GM19452 (cell line): ENCODE measurements around the gene NRXN2.

Experiments used
- ATAC-seq: cut with Tn5 transposase; IDR thresholded peaks from one replicate; pipeline ENCODE4 v1.9.1; 2021; ENCODE audit not compliant: unreplicated experiment

Gene NRXN2

DNA sequence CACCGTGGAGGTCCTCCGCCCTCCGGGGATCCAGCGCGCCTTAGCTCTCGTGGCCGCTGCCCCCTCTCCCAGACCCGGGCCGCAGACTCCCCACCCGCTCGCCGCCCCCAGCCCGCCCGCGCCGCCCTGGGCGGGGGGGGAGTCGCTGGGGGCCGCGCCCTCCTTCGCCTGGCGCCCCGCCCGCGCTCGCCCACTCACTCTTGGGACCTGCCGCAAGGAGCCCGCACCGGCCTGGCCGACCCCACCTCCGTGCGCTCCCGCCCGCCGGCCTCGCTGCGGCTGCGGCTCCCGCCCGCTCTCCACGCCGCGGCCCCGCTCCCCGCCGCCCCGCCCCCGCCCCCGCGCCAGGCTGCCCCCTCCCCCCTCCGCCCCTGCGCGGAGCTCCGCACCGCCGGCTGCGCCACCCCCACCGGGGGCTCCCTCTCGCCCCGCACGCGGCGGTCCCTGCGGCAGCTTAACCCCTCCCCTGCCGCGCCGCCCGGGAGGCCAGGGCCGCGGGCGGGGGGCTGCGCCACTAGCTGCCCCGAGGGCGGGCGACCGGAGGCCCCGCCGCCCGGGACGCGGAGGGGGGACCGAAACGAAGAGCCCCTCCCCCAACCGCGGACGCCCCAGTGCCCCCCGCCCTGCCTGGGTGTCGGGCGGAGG, 21.7 kb upstream of the NRXN2 start:
- no peak for ATAC-seq

DNA sequence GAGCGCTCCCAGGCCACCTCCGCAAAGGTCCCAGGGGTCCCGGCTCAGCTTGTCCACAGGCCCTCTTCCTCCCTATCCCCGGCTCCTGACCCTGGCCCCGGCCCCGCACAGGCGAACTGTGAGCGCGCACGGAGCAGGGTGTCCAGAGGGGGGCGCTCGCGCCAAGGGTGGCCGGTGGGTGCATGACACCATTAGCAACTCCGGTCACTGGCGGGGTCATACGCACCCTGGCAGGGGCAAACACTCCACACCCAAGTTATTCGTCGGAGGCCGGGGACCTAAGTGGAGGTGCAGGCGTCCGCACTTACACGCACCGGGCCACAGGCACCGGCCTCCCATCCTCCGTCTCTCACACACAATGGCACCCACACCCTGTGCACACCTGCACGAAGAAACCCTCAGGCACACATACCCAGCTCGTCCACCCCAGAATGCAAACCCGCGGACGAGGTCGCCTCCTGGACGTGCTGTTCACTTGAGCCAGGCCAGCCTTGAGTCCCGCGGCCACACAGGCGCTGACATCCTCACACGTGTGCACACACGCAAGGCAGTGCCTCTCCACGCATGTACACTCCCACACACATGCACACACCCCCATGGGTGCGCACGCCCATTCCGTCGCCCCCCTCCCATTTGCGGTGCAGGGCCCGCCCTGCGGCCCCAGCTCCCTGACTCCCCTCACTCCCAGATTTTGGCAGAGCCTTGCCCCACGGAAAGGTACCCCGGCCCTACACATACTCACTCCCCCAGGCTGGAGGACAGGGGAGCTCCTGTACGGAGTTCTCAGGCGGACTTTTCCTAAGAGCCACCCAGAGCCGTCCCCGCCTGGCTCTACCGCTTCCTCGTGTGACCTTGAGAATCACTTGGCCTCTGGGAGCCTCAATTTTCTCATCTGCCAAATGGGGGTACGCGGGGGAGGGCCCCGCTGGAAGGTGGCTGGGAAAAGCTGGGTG, 20.9 kb upstream of the NRXN2 start, which contains the start of gene RASGRP2:
TSS of gene RASGRP2 (minus strand) at position 552 of the 953 bp plus-strand sequence. CDS start 1,276 bp downstream, outside the sequence.
- ATAC-seq: no peak

DNA sequence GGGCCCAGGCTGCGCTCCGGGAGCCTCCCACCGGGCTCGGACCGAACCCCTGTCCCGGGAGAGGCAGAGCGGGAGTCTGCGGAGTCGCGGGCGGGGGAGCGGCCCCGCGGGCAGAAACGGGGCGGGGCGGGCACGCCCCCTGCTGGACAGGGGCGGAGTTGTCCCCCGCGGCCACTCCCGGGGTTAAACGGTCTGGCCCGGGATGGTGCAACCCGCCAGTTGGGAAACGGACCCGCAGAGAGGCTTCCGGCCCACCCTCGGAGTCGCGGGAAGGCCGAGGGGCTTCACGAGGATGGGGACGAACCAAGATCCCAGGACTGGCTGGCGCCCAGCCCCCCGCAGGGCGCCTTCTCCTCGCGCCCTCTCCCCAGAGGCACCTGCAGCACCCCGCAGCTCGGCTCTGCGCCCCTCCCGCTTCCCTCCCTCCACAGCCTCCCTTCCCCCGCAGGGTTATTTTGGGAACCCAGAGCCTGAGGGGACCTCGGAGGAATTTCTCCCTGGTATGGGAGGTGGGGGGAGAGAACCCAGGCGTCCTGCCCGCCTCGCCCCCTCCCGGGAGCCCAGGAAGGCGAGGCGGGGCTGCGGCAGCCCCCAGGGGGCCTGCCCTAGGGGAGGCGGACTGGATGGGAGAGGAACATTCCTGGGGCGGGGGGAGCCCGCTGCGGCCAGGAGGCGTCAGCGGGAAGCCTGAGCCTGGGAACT, 20.0 kb upstream of the NRXN2 start:
- no peak for ATAC-seq

DNA sequence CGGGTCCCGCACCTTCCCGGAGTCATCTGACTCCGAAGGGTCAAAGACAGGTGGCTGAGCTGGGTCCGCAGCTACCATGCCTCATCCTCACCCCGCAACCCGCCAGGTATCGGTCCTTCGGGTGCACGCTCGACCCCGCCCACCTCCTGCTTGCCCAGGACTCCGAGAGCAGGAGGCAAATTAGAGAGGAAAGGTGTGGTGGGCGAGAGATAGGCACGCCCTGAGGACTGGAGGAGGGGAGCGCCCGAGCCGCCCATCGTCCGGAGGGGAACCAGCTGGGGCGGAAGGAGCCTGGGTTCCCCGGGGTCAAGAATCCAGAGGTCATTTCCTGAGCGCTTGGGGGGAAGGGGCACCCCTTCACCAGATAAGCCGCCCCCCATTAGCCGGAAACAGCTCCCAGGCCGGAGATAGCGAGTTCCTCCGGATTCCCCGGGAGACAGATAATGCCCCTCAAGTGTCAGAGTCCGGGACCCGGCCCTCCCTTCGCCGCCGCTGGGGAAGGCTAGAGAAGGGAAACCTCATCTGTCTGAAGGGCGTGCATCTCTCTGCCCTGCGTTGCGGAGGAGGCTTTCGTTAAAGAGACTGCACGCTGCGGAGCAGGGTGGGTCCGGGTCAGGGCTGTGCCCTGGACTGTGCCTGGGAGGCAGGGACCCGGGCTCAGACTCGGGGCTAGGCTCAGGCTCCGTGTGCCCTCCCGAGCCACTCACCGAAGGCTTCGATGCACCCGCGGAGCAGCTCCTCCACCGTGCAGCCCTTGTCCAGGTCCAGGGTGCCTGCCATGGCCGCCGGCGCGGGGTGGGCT, 19.3 kb upstream of the NRXN2 start:
- ATAC-seq: no peak

DNA sequence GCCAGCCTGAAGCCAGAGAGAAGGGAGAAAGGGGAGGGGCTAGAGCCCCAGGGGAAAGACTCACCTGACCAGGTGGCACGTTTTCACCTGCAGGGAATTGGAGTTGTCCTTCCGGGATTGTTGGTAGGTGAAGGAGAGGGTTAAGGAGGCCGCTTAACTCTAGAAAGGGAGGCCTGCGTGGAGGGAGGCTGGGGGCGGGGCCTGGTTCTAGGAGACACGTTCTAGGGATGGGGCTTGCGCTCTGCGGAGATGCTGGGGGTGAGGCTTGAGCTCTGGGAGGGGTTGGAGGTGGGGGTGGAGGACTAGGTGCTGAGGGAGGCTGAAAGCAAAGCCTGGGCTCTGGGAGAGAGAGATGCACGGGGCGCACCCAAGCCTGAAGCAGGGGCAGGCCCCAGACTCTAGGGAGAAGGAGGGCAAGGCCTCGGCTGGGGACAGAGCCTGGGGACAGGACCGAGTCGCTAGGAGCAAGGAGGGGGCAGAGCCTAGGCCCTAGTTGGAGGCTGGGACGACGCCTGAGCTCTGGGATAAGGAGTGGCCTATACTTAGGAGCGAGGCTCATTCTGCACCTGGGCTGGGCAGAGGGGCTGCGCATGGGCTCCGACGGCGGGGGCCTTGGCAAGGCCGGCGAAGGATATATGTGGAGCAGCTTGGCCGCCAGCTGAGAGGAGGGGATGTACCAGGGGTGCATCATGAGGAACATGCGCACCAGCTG, 18.5 kb upstream of the NRXN2 start:
- no peak for ATAC-seq

DNA sequence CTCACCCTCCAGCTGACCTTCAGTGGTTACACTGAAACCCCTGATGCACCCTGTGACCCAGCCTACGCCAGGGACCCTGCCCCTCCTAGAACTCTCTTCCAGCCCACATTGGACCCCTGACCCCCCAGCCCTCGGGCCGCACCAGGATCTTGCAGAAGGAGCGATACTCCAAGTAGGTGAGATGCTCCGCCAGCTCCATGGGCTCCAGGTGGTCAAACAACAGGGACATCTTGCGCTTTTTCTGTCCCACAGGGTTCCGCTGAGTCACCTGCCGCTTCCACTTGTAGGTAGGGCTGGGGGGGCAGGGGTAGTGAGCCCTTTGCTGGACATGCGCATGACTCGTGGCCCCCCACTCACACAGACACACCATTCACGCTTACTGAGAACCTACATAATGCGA, 16.9 kb upstream of the NRXN2 start:
- ATAC-seq: no peak

DNA sequence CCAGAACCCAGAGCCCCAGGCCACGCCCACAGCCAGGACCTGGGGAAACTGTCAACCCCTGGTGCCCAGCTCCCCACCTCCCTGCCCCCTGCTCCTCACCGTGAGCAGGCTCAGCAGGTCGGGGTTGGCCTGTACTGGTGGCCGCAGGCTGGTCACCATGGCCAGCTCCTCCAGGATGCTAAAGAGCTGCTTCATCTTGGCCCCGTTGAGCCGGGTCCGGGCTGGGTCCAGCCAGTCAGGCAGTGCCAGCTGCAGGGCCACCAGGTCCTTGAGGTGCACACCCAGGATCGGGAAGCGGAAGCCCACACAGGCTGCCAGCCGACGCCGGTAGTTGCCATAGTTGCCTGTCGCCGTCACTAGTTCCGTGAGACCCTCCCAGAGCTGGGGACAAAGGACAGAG, 13.7 kb upstream of the NRXN2 start:
- ATAC-seq: no peak

DNA sequence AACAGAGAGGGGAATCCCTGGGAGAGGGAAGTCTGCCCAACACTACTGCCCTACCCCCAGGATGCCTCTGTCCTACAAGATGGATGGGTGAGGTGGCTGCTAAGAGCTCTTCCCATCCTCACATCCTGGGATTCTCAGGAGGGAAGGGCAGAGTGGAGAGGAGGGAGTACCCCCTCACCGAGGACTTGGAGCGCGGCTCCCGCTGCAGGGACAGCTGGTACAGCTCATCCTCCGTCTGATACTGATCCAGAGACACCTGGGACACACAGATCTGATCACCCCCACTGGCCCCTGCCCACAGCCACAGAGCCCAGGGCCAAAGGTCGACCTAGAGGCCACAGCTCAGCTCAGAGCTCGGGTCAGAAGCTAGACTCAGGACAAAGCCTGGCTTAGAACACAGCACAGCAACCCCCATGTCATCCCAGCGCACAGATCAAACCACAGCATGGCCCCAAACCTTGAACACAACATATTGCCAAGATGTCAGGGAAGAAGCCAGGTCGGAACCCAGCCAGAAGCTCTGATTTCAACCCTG, 12.8 kb upstream of the NRXN2 start:
- no peak for ATAC-seq

DNA sequence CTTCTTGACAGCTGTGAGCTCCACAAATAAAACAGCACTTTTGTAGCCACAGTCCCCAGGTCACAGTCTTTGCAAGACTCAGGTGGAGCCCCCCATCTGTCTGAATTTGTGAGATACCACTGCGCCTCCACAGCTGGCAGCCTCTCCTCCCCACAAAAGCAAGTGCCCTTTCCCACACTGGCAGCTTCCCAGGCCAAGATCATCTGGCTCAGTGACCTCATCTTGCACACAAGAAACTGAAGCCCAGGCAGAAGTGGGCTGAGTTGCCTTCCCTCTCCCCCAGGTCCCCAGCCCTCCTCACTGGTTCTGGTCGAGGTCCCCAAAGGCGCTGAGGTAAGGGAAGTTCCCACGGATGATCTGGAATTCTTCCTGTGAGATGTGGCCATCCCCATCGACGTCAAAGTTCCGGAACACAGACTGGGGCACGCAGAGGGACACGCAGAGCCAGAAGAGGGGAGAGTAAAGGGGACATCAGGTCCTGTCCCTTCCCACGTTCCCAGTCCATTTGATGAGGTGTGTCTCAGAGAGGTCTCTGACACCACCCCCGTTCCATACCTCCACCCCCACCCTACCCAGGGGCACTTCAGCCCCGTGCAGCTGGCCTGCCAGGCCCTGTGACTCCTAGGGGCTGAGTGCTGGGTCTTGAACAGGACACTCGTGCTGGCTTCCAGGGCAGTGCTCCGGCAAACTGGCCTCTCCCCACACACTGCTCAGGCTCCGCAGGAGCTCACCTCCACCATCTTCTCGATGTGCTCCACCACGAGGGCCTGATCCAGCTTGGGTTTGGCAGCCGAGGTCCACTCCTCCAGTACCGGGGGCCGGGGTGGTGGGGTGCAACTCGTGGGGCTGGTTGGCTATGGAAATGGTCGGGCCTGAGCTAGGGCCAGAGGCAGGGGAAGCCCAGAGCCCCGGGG, 12.1 kb upstream of the NRXN2 start:
- ATAC-seq: no peak

DNA sequence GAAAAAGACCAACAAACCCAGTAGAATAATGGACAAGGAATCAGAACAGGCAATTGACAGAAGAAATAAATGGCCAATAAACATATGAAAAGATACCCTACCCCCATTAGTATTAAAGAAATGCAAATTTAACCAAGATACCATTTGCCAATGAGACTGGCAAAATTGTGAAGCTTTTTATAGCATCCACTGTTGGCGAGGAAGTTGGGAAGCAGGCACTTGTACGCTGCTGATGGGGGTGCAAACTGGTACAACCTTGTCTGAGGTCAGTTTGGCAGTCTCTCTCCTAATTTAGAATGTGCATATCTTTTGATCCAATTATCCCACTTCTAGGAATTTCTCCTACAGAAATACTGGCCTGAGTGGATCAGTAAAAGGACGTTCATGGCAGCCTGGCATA, 8.6 kb upstream of the NRXN2 start:
- ATAC-seq: no peak

DNA sequence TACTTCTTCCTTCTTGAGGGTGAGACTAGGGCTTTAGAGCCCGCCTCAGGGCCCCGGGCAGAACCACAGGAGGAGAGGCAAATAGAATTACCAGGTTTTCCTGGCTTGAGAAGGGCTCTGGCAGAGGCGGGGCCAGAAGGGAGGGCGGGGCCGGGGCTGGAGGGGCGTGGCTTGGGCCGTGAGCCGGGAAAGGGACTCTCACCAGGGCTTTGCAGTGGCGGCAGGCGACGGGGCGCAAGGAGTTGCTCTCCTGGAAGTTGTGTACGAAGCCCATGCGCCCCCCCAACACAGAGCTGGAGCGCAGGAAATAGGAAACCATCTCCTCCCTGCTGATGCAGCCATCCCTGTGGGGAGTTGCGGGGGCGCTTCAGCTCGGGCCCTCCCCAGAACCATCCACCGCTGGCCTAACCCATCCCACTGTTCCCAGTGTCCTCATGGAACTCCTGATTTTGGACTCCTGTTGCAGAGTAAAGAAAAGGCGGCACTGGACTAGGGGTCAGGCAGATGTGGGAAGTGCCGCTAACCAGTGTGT, 6.9 kb upstream of the NRXN2 start:
- ATAC-seq: no peak

DNA sequence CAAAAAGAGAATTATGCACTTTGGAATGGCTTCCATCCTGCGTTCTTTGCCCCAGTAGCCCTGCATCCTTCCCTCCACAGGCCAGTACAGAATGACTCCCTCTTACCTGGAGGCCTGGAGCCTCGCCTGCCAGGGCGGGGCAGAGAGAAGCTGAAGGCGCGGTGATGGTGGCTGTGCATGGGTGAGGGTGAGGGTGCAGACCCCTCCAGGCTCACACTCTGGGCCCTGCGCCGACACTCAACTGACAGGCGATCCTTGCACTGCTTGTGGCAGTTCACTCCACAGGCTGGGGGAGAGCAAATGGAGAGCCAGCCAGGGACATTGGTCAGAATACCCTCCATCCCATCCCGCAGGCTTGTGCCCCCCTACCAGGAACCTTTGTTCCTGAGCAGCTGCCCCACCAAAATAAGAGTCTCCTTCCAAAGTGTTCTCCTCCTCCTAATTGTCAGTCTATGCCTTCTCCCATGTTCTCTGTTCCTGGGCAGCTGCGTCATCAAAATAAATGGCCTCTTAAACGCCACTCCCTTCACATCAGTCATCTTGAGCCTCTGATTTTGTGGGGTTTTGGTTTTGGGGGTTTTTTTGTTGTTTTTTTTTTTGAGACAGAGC, 5.9 kb upstream of the NRXN2 start:
- no peak for ATAC-seq

DNA sequence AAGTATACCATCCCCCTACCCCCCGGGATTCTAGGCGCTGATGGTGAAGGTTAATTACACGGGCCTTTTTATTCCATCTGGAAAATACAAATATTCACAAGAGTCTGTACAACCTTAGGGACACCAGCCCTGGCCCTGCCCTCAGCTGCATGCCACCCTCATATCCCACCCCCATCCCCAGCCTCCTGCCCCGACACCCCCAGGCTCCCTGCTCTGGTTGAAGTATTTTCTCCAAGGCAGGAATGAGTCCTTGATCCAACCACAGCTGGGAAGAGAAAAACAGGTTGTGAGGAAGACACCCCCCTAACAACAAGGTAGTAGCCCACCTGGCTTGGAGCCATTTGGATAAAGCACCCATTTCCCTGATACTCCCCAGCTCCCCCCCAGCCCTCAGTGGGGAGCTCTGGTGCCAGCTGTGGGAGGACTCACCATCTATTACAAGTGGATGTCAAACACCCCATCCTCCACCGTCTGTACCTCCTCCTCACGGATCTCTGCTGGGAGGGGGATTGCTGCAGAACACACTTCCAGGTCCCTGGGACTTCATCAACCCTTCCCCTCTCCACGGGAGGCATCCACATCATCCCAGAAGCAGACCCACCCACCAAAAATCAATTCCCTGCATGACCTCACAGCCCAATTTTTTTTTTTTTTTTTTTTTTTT, 4.0 kb upstream of the NRXN2 start:
- ATAC-seq: no peak

DNA sequence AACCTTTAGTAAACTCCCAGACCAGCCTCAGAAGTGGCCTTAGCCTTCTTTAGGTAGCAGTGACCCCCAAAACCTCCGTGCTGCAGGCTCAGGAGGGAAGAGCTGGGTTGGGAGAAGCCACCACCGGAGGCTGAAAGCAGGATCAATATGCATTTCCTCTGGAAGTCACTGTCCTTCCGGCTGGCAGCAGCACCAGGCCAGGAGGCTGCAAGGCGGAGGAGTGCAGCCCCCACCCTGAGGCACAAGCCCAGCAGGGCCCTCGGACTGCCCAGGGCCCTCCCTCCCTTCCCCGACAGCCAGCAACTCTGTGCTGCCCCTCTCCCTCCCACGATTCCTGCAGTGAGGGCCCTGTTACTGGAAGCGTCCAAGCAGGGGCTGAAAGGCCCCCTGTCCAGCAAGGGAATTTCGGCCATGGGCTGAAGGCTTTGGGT, 3.2 kb upstream of the NRXN2 start:
- ATAC-seq: no peak

DNA sequence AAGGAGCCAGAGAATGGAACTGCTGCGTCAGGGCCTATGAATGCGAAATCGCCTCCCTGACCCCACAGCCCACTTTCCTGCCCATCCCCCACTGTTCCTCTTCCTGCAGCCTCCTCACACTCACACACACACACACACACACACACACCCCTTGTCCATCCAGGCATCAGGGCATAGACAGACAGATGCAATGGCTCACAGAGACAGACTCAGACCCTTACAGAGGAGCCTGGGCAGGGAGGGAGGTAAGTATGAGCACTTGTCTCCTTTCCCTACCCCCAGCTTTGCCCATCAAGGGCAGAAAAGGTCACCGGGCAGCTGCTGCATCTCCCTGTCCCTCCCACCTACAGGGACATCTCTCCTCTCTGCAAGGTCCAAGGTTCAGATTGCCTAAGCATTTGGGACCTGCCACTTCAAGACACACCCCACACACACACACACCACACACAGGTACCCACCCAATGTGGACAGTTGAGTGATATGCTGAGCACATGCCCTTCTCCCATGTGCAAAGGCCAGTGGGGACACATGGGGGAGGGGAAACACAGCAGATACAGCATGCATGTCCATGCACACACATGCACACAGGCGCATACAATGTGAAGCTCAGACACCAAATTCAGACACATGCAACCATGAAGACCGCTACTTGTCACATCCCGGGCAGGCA, 2.0 kb upstream of the NRXN2 start:
- ATAC-seq: no peak

DNA sequence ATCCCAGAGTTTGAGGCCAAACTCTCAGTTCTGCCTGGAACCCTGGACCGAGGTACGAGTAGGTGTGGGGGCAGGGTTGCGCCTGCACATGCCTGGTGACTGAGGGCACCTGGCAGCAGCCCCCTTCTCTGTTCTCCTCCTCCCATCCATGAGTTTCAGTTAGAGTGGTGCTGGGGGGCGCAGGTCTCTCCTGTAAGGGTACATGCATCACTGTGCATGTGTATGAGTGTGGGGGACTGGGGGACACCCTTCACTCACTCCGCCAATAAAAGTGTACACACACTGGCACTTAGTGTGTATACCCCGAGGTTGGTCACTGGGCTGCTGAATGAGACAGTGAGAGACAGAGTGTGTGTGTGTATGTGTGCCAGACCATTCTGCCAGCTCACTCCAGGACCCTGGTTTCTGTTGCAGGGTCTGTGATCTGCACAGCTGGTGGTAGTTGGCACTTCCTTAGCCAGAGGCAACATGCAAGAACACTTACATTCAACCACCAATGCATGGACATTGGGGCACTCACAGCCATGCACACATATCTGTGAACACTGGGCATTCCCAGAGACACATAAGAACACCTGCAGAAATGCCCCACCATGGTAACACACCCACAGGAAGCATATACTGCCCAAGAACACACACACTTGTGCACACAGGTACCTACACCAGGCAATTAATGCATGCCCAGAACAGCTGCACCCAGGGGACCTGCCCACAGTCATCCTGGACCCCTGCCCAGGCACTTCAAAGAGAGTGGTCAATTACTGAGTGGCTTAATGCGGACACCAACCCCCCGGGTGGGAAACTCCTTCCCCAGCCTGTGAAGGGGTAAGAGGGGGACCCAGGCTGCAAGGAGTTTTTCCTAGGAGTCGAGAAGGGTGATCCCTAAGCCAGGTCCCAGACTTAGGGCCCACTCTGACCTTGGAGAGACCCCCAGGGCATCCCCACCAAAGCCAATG, 1.2 kb upstream of the NRXN2 start:
- ATAC-seq: no peak
